ENCODE results near the gene PCBP3.

PCBP3 gene

DNA sequence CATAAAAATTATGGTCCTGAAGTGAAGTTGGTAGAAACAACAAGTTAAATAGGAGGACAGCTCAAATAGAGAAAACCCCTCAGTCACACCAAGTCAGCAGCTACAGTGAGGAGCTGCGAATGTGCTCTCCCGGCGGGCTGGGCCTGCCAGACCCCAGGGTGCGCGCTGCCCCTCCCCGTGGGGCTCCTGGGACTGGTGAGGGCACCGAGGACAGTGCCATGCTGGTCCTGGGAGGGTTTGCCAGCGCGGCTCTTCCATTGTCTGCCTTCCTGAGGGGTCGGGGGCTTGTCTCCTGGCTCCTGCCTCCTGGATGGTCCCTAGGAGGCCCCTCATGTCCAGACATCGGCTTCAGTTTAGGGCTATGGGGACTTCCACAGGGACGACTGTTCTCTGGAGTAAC, 121.8 kb downstream of the PCBP3 start:
- TF ChIP-seq, protein P1, sequence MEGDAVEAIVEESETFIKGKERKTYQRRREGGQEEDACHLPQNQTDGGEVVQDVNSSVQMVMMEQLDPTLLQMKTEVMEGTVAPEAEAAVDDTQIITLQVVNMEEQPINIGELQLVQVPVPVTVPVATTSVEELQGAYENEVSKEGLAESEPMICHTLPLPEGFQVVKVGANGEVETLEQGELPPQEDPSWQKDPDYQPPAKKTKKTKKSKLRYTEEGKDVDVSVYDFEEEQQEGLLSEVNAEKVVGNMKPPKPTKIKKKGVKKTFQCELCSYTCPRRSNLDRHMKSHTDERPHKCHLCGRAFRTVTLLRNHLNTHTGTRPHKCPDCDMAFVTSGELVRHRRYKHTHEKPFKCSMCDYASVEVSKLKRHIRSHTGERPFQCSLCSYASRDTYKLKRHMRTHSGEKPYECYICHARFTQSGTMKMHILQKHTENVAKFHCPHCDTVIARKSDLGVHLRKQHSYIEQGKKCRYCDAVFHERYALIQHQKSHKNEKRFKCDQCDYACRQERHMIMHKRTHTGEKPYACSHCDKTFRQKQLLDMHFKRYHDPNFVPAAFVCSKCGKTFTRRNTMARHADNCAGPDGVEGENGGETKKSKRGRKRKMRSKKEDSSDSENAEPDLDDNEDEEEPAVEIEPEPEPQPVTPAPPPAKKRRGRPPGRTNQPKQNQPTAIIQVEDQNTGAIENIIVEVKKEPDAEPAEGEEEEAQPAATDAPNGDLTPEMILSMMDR (conservative IDR thresholded peaks at IDR 0.05; ENCODE audit: low read depth, low read length), result no peak
- DNase-seq (ENCODE audit: low read depth), result no peak
- H3K4me3 ChIP-seq (ENCODE audit: low read length), result no peak overlapping the region

DNA sequence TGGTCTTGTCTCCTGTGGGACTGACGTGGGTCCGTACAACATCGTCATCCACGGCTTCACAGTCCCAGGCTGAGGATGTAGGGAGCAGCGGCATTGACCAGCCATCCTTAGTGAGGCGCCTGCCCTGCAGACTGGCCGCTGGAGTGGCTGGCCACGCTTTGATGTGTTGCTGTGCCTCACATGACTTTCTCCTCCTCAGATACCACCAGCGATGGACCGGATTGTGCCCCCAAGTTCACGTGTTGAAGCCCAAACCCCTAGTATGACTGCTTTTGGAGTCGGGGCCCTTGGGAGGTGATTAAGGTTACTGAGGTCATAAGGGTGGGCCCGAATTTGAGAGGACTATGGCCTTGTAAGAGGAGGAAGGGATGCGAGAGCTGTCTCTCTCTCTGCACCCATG, 122.5 kb downstream of the PCBP3 start:
- no peak overlapping the region for H3K4me3 ChIP-seq (ENCODE audit: low read length)
- DNase-seq (ENCODE audit: low read depth), result no peak
- TF ChIP-seq, protein P1 (conservative IDR thresholded peaks at IDR 0.05; ENCODE audit: low read depth, low read length), result no peak

DNA sequence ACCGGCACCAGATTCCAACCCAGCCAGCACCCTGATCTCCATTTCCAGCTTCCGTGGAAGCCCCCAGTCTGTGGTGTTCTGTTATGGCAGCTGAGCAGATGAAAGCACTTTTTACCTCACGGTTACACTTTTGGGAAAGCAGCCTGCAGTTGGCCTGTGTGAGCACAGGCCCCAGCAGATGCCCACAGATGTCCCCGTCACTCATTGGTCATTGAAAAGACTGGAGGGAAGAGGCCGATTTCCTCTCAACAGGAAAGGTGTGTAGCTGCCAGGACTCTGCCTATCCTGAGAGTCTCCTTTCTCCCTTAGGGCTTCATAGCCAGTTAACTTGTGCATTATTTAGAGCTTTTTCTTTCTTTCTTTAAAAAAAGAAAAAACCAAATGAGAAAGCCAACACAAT, 123.0 kb downstream of the PCBP3 start:
- DNase-seq (ENCODE audit: low read depth), result no peak
- H3K4me3 ChIP-seq (ENCODE audit: low read length), result no peak overlapping the region
- TF ChIP-seq, protein P1 (conservative IDR thresholded peaks at IDR 0.05; ENCODE audit: low read depth, low read length), result no peak

DNA sequence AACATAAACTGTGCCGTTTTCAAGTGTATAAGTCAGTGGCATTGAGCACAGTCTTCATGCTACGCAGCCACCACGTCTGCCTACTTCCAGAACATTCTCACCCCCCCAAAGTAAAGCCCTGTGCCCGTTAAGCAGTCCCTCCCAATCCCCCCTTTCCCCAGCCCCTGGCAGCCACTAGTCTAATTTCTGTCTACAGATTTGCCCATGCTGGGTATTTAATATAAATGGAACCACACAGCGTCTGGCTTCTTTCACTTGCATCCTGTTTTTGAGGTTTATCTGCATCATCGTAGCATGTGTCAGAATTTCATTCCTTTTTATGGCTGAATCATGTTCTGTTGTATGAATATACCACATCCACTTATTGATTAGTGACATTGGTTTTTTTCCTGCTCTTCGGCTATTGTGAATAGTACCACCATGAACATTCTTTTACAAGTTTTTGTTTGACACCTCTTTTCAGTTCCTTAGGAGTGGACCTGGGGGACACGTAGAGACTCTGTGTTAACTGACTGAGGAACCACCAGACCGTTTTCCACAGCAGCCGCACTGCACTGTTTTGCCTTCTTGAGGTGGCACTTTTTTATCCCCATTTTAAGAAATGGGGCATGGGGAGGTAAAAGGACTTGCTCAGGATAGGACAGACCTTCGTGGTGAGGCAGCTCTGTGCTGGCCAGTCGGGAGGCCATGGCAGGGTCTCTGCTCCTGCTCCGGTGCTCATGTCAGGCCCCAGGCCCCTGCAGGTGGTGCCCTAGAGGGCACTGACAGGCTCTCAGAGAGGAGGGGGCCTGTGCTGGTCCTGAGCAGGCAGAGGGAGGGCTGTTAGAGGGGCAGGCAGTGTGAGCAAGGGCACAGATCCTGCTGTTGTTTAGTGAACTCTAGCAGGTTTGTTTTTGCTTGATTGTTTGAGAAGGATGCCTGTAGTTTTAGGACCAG, 123.8 kb downstream of the PCBP3 start:
- TF ChIP-seq, protein P1 (conservative IDR thresholded peaks at IDR 0.05; ENCODE audit: low read depth, low read length), result no peak
- no peak for DNase-seq (ENCODE audit: low read depth)
- no peak overlapping the region for H3K4me3 ChIP-seq (ENCODE audit: low read length)

DNA sequence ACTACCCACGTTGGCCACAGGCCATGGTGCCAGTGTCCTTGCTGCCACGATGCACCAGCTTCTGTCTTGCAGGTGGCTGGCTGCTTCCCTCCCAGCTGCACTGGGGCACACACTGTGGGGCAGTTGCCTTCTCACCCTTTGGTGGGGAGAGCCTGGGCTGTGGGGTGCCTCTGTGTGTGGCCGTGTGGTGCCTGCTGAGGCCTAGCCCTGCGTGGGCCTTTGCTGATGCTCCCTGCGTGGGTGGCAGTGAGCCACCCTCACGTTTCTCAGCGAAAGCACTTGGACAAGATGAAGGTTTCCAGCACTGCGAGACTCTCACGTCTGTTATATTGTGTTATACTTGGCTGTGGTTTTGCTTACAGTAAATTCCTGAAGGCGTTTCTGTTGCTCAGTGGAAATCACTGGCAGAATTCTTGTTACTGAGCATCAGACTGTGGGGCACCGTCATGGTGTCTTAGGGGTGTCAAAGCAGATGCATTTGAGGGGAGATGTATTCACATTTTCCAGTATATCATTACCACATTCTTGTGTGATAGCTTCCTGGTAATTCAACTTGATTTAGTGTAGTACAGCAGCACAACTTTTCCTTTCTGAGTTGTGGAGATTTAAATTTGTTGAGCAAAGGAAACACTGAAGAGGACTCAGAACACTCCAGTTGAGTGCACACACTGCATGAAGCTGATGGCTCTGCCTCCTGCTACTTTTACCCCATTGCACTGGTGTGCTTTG, 124.7 kb downstream of the PCBP3 start:
- DNase-seq (ENCODE audit: low read depth), result no peak
- TF ChIP-seq, protein P1 (conservative IDR thresholded peaks at IDR 0.05; ENCODE audit: low read depth, low read length), result no peak
- H3K4me3 ChIP-seq (ENCODE audit: low read length), result no peak overlapping the region

DNA sequence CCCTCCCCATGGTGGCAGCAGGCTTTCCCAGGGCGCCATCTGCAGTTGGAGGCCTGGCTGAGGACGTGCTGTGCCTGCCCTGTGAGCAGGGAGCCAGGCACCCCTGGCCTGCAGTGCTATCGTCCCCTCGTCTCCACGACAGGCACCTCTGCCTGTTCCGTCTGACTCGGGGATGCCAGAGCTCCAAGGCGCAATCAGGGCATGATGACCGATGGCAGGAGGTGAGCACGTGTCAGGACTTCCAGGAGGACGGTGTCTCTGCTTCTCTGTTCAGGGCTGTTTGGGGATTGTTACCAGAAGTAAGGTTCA, 125.2 kb downstream of the PCBP3 start:
- no peak for DNase-seq (ENCODE audit: low read depth)
- TF ChIP-seq, protein P1 (conservative IDR thresholded peaks at IDR 0.05; ENCODE audit: low read depth, low read length), result peak; percentile 11
- no peak overlapping the region for H3K4me3 ChIP-seq (ENCODE audit: low read length)

Measured in retinal pigment epithelial cell (primary cell).